GM10248 (cell line): ENCODE data around the gene KNDC1.

Experiments
- CTCF ChIA-PET: fragments of 300-600 bp; sonication (Branson Sonifier 250); formaldehyde crosslinking; extraction: SDS; loops from one replicate; lab custom pipeline; 2021; ENCODE audit warnings: antibody characterized with exemption; lab: Yijun Ruan, JAX
- POLR2A ChIA-PET: fragments of 350-650 bp; sonication (Branson Sonifier 250); formaldehyde crosslinking; extraction: SDS; loops from one replicate; lab custom pipeline; 2020; ENCODE audit warnings: antibody characterized with exemption; lab: Yijun Ruan, JAX
- DNase-seq: peaks from one replicate; pipeline ENCODE4 v3.0.0; 2012; ENCODE audit errors: extremely low spot score
- TF ChIP-seq, protein P1 (sequence below): IDR thresholded peaks from 2 replicates; pipeline ENCODE4 v1.5.1; 2012; ENCODE audit warnings: mild to moderate bottlenecking, low read depth; ENCODE audit errors: extremely low read depth, missing control alignments, control extremely low read depth

KNDC1 gene

DNA sequence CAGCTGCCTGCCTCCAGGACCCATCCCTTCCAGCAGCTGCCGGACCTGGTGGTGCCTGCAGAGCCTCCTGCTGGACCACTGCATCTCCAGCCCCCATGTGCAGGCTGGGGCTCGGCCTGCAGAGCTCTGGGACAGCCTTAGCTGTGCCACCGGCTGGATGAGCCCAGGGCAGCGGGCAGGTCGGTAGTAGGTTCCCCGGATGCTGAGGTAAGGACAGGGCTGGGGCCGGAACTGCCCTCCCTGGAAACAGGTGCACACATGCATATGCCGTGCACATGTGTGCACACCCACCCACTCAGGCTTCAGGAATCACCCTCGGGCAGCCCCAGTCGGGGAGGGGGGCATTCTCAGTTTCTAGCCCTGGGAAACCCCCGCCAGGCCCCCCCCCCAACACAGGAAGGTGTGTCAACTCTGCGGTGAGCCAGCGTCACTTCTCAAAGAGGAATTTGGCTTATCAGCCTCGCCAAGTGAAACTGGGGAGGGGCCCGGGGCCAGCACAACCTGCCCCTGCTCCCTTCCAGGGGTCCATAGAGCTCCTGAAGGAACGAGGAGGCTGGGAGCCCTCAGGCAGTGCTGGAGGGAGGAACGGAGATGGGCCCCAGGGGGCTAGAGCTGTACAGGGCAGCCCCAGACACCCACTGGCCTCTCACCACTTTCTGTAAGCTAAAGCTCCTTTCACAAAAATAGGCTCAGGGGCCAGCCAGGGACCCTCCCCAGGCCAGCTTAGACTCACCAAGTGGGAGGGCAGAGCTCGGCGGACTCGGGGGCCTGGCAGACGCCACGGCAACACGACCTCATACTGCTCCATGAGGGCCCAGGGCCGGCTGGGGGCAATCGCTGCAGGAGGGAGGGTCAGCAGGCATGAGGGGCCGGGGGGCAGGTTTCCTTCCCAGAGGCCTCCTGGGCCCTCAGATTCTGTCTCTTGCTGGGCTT is 115.0 kb downstream of the KNDC1 start:
- POLR2A ChIA-PET = interaction anchor here (0.7 to 1.6 kb wide), 3 partner anchors 12 to 102 kb away, joined by 3 read pairs; no protein-coding TSS in a partner anchor
- peak; percentile 88 for DNase-seq
- CTCF ChIA-PET = interaction anchor here (0.8 to 2.6 kb wide), 11 partner anchors 8 to 40 kb away, joined by 3 to 21 read pairs (median 4); no protein-coding TSS in a partner anchor
- TF ChIP-seq, protein P1, sequence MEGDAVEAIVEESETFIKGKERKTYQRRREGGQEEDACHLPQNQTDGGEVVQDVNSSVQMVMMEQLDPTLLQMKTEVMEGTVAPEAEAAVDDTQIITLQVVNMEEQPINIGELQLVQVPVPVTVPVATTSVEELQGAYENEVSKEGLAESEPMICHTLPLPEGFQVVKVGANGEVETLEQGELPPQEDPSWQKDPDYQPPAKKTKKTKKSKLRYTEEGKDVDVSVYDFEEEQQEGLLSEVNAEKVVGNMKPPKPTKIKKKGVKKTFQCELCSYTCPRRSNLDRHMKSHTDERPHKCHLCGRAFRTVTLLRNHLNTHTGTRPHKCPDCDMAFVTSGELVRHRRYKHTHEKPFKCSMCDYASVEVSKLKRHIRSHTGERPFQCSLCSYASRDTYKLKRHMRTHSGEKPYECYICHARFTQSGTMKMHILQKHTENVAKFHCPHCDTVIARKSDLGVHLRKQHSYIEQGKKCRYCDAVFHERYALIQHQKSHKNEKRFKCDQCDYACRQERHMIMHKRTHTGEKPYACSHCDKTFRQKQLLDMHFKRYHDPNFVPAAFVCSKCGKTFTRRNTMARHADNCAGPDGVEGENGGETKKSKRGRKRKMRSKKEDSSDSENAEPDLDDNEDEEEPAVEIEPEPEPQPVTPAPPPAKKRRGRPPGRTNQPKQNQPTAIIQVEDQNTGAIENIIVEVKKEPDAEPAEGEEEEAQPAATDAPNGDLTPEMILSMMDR = no peak

DNA sequence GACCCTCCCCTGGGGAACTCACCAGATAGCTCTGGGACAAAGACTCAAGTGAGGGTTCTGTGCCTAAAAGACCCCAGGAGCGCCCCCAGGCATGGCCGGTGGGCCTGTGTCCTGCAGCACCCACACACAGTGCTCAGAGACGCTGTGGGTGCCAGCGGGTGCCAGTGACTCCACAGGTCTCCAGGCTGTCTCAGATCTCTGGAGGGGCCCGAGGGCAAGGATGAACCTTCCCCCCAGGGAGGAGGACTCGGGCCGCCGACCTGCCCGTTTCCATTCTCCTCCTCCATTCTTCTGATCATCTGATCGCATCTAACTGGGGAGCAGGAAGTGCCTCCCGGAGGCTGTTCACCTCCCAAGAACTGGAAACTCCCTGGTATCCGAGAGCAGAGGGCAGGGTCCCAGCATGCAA is 115.7 kb downstream of the KNDC1 start:
- POLR2A ChIA-PET = interaction anchor here (1.0 to 1.6 kb wide), 2 partner anchors 13 to 15 kb away, joined by 3 read pairs; no protein-coding TSS in a partner anchor
- CTCF ChIA-PET = interaction anchor here (0.8 to 2.6 kb wide), 11 partner anchors 9 to 39 kb away, joined by 3 to 21 read pairs (median 4); no protein-coding TSS in a partner anchor
- DNase-seq = peak; percentile 63
- TF ChIP-seq, protein P1 = peak; percentile 42
